HG03571 (cell line): ENCODE measurements around the gene TM9SF1.

Experiments
- ATAC-seq: cut with Tn5 transposase; IDR thresholded peaks from one replicate; pipeline ENCODE4 v1.9.1; 2021; ENCODE audit not compliant: unreplicated experiment

The TM9SF1 gene

DNA sequence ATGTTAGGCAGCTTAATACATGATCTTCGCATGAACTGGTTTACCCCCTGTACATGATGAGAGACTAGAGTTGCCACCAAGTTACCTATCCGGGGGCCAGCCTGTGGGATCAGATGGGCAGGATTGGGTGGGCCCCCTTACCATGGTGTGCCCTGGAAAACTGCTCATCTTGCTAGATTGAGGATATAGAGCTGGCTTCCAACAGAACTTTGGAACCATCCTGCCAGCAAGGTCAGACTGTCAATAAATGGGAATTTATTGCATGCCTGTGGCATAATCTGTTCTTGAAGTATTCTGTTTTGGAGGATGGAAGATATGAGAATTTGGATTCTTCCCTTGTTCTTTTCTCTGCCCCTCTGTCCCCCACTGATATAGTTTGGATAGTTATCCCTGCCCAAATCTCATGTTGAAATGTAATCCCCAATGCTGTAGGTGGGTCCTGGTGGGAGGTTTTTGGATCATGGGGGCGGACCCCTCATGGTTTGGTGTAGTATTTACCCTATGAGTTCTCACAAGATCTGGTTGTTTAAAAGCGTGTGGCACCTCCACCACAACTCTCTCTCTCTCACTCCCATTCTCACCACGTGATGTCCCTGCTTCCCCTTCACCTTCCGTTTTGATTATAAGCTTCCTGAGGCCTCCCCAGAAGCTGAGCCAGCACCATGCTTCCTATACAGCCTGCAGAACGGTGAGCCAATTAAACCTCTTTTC is 3.7 kb upstream of the TM9SF1 start:
- ATAC-seq = no peak

DNA sequence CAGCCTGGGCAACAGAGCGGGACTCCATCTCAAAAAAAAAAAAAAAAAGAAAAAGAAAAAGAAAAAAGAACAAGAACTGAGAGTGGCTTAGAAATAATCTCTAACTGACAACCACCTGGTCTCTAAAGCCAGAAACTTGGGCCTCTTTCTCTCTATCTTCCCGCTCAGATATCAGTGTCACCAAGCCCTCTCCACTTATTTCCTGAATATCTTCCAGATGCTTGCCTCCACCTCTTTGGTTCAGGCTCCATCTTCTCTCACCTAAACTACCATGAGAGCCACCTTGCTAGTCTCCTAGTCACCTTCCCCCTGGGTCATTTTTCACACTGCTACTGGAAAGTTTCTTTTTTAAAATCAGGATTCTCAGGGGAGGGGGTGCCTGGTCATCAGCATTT is 1.8 kb upstream of the TM9SF1 start:
- no peak for ATAC-seq

DNA sequence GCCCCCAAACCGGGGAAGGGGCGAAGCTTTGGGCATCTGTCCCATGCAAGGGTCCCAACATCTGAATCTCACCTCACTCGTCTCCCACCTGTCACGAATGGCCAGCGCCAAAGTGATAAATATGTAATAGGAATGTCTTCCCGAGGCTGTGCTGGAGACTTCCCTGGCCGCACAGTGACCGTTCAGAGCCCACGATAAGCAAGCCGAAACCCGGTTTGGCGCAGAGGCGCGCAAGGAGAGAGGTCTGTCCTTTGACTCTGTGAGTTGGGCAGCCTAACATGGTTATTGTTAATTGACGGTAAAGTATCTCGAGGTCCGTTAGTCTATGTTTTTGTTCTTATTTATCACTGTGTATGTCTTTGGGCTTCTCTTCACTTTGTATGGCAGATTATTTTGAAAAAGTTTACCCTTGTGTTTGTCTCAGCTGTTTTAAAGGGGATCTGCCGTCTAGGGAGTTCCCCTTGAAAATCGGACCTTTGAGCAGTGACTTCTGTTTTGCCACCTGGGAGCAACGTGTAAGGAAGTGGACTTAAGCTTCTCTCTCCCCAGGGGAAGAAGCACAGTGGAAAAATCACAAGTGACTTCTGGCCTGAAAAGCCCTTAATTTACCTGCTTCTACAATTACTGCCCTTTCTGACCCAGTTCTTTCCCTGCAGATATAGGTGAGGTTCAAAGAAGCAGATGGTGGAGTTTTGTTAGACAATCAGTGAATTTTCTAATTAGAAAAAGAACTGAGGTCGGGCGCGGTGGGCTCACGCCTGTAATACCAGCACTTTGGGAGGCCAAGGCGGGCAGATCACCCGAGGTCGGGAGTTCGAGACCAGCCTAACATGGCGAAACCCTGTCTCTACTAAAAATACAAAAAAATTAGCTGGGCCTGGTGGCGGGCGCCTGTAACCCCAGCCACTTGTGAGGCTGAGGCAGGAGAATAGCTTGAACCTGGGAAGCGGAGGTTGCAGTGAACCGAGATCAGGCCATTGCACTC is 1.1 kb upstream of the TM9SF1 start:
- no peak for ATAC-seq

DNA sequence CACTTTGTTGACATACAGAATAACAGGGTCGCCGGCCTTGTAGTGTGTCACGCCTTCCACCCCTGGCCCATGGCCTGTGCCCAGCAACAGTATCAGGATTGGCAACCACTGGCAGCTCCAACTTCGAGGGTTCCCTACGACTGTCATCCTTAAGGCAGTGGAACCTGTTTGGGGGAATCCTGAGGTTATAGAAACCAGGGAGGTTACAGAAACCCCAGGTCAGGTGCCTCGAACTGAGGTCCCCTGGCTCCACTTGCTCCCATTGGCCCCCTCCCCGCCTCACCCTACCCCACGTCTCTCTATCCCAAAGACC is 412 bp downstream of the TM9SF1 start:
- no peak for ATAC-seq

DNA sequence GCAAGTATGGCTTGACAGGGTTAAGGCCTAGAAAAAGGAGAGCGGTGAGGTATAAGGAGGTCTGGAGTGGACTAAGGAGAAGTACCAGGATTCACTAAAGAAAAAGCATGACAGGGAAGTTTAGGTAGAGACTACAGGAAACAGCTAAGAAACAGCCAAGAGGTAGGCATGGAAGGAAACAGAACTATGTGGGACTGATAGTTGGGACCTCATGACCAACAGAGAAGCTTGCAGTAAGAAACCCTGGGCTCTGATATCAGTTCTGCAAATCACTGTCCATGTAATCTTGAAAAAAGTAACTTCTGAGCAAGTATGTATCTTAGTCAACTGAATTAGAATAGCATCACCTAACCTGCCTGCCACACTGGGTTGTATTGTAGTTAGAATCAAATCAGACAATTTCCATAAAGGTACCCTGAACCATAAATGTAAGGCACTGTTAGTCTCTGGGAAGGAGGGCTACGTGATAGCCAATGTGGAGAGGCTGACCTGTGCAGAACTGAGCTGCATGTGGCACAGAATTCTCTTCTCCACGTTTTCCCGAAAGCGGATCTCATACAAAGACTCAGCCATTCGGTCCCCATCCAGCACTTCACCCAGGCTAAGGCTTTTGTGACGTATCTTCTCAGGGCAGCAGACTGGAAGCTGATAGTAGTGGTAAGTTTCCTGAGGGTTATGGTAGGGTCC is 912 bp downstream of the TM9SF1 start:
- no peak for ATAC-seq

DNA sequence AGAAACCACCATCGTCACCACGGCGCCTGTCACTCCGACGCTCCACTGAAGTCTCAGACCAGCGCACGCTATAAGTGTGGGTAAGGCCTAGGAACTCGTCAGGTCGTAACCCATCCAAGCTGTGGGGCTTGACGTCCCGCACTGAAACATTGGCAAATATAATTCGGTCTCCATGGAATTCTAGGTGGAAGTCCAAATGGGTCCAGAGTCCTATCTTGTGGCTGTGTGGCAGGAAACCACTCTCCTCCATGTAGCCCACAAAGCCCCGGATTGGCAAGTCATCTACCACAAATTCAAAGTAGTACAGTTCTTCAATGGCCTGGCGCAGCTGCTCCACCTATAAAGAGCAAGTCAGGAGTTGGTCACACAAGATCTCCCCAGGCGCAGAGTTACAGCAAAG is 2.3 kb downstream of the TM9SF1 start:
- ATAC-seq = no peak

DNA sequence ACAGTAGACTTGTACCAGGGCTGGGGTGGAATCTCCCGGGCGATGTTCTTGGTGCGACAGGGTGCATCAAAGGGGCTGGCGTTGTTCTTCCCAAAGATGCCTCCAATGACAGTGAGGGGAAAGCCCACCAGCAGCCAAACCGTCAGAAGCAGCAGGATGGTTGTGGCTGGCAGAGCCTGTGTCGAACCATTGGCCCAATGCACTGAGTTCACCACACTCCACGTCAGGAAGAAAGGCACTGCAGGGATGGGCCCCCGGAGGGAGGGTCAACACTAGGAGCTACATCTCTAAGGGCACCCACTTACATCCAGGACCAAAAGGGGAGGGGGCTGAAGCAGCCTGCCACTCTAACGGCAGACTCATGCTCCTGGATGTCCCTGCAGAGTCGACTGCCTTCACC is 4.8 kb downstream of the TM9SF1 start:
- no peak for ATAC-seq

DNA sequence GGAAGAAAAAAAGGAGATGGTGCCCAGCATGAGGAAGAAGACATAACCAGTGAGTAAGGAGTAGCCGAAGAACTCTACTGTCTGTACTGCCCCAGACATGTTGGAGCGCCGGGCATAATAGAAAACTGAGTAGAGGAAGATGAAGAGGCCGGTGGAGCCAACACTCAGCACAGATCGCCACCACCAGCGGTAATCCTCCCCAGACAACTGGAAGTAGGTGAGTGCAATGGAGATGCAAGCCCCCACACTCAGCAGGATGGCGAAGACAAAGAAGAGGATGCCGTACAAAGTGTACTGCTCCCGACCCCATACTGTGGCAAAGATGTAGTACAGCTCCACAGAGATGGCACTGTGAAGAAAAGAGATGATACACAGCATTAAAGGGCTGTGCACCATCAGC is 5.8 kb downstream of the TM9SF1 start:
- ATAC-seq = no peak

DNA sequence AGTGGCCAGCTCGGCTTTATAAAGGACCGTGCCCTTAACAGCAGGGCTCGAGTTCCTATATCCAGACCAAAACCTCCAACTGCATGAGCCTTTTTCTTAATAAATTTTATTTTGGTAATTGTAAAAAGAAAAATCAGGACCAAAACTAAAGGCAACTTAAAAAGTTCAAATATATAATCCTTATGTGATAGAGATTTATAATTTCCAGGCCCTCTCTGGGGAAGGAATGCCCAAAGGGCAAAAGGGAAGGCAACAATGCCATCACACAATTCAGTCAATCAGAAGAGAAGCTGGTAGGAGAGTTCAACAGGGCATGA is 6.2 kb downstream of the TM9SF1 start:
- no peak for ATAC-seq

DNA sequence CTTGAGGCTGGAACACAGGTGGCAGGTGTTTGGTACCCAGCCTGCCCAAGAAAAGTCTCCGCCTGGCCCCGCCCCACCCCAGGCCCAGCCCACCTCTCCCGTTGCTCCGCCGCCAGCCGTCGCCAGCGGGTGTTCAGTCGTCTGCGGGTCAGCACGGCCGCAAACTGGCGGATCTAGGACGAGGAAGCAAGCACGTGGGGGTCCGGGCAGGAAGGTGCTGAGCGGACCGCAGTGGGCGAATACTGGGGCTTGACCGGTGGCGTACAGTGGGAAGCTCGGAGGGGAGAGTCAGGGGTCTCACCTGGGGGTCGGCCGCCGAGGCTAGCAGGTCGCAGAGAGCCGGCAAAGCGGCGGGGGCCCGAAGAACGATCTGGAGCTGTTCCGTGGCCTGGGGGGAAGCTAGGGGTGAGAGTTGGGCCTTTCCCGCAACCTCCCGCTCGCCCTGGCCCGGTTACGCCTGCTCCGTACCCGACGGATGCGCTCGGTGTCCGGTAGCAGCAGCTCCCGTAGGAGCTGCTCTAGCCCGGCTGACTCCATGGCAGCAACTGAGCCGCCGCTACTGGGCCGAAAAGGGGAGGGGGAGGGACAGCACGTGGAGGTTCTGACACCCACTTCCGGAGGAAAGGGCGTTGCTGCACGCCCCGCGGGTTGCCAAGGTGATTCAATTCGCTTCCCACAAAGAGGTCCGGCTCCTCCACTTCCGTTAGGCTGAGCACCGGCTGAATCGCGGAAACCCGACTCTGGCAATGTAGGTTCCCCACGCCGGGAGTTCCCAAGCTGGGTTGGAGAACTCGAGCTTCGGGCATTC is 6.8 kb downstream of the TM9SF1 start, which contains the start of gene IPO4:
TSS of gene IPO4 (minus strand) at position 566 of the 808 bp plus-strand sequence. CDS start at position 537, 29 bp downstream.
- ATAC-seq = peak; percentile 82

DNA sequence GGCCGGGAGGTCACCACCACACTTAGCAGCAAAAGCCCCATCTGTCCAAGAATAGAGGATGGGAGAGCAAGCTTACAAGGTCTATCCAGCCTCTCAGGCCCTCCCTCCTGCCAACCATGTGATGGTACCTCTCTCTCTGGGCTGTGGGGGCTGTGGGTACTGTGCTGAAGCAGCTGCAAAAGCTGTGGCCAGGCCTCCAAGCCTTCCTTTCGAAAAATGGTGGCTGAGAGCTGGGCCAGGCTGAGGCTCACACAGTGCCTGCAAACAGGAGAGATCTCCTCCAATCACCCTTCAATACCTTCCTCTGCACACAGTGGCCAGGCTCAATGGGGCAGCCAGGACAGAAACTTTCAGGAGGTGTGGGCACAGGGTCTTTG is 7.7 kb downstream of the TM9SF1 start:
- no peak for ATAC-seq

DNA sequence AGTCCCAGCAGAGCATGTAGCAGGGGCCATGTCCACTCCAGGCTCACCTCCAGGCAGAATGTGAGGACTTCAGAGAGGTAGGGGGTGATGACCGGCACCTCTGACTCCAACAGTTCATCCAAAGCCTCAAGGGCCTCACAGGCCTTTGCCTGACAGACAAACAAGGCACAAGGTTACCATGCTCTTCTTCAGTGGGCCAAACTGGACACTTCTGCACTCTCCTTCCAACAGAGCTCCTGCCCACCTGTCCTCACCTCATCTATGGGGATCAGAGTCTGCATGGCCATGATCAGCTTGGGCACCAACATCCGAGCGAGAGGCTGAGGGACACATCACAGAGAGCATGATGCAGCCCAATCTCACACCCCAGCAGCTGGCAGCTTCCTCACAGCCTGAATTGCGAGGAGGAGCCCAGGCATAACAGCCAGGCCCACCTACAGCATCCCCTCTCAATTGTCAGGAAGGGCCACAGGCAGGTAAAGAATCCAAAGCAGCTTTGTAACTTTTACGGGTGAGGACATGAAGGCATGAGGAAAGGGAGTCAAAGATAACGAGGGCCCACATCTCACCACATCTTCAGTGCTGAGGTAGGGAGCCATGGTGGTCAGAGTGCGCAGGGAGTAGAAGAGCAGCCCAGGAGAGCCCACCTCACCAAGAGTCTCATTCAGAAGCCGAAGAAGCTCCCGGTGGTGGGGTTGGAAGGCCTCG is 8.3 kb downstream of the TM9SF1 start:
- no peak for ATAC-seq

DNA sequence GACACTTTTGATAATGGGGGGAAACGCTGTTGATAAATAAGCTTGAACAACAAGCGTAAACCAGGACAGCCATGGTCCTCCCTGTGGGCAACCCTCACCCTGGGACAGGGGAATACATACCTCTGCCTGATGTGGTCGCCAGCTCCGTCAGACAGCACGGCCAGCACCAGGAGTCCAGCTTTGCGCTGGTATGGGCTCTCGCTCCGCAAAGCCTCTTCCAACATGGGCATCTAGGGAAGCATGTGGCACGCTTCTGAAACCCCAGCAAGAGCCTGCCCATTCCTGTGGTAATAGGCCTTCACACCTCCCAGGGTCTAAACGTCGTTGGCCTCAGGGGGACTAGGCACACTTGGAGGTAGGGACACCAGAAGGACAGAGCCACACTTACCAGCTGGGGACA is 9.5 kb downstream of the TM9SF1 start:
- ATAC-seq = no peak

DNA sequence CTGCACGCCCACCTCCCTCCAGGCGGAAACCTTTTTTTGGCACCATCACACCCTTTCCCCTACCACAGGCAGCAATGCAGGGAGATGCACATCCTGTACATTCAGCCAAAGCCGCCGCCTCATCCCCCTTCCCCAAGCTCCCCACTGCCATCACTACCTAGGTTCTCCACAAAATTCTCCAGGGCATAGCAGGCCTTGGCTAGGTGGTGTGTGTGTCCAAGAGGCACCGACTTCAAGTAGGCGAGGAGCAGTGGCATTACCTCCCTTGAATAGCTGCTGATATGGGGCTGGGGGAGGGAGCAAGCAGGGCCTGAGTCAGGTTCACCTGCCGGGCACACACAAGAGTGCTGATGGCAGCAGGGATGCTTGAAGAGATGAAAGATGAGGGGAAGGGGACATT is 10.2 kb downstream of the TM9SF1 start:
- no peak for ATAC-seq

DNA sequence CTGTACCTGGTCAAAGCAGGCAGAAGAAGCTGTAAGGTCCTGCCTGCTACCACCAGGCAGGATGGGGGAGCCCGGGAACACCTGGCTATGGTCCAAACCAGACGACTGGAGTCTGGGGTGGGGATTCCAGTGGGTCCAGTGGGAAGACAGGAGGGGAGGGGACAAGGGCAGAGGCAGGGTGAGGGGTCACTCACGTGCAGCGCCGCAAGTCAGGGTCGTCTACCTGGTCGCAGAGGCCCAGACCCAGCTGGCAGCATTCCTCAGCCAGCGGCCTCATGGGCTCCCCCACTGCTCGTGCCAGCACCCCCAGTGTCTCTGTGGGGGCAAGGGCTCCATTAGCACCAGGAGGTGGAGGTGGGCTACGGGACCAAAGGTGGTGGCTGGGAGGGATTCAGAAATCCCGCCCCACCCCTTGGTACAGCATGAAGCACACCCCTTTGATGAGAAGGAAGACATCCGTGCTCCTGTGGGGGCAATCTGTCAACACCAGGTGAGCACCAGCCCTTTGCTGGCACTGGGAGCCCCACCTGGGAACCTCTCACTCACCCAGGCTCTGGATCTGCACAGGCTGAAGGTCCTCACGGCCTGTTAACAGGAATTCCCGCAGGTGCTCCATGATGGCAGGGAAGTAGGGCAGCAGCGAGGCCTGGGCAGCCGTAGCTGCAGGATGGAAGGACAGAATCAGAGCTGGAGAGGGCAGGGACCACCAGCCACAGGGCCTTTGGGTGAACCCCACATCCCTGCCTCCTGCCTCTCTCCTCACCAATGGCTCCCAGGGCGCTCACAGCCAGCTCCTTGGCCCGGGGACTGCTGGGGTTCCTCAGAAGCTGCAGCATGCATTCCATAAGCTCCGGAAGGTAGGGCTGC is 10.9 kb downstream of the TM9SF1 start:
- no peak for ATAC-seq

DNA sequence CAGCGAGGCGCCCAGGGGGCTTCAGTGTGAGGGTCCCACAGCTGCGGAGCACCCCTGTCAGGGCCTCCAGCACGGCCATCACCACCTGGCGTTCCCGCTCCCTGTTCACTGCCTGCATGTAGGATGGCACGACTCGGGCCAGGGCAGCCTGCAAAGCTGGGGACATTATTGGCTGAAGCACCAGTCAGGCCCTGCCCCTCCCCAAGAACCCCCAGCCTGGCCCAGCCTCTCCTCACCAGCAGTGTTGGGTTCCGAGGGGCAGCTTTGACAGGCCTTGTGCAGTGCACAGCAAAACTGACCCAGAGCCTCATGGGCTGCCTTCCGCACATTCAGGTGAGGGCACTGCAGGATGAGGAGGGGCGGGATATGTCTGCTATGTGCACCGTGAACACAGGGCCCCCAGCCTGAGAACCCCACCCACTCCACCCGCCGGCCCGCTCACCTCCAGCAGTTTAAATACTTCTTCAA is 12.2 kb downstream of the TM9SF1 start:
- no peak for ATAC-seq

DNA sequence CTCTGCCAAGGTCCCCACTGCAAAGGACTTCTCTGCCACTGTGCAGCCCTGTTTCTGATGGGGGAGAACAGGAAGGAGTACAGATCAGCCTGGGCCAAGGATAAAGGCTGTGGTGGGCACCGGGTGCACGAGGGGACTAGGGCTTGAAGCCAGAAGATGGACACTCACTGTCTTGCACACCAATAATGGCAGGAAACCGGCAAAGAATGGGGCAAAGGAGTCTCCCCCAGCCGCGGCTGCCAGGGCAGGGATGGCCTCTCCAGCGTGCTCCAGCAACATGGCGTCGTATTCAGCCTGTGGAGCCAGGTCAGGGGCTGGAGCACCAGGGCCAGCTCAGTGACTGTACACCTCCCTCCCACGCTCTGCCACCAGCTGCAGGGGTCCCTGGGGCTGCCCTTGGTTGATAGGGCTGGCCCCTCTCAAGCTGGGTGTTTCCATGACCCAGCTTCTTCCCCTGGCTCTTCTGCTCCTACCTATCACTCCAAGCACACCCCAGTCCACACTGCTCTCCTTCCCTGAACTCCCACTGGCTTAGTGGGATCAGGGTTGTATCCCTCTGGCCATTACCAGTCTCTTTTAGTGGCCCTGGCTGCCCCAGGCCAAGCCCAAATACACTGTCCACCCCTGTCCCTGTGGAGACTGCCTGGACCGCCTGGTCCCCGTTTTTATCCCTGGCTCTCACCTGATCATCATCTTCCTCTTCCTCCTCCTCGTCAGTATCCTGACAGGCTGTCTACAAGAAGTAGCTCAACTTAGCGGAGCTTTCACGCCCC is 12.9 kb downstream of the TM9SF1 start:
- no peak for ATAC-seq

DNA sequence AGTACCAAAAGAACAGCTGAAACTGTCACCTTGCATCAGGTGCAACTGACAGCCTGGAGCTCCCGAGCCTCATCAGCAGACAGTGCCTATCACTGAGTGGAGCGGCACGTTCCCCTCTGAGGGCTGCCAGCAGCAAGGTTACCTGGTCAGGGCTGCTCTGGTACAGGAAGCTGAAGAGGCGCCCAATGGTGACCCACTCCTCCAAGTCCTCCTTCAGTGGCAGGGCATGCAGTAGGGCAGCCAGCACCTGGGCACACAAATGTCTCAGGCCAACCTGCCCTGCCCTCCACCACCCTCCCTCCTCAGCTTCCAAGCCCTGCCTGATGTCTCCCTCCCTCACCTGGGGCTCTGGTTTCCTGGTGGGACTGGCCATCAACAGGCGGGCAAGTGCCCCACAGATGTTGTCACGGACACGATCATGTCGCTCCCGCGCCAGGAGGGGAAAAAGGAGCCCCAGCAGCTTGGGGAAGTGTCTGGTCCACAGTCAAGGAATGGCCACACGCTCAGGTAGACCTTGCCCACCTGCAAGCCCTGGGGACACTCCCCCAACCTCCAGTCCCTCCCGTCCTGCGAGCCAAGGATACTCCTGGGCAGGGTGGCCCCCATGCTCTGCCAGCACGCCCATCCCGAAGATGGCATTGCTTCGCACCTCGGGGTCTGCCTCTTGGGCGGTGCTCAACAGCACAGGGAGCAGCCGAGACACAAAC is 13.7 kb downstream of the TM9SF1 start:
- ATAC-seq = no peak
